Panc1 (cell line): ENCODE data around the gene TALDO1. TPM values are rescaled to one million over a fixed set of nuclear protein-coding genes. Genes with fewer than 3 reads are reported as not detected.

Source experiments
- ATAC-seq: fragments of 200-7000 bp; cut with Tn5 transposase; 2 replicates; pipeline ENCODE4 v1.9.1; 2020; ENCODE audit warnings: mild to moderate bottlenecking, moderate library complexity
- BruUV-seq: library from RNA; stranded (reverse); fragments of 400-500 nt; replicated peaks from 2 replicates; lab custom pipeline; 2021; lab: Mats Ljungman, UMichigan
- CTCF ChIA-PET: fragments of 300-600 bp; sonication (Branson Sonifier 250); formaldehyde crosslinking; loops from one replicate; lab custom pipeline; 2022; ENCODE audit warnings: antibody characterized with exemption; lab: Charles Lee
- POLR2A ChIA-PET: fragments of 300-600 bp; sonication (Branson Sonifier 250); formaldehyde crosslinking; loops from one replicate; lab custom pipeline; 2022; ENCODE audit warnings: antibody characterized with exemption; lab: Charles Lee
- DNase-seq: peaks from one replicate; pipeline ENCODE4 v3.0.0-alpha.2; 2010; ENCODE audit warnings: low read depth, low spot score
- H3K27ac ChIP-seq: 2 replicates; pipeline ENCODE4 v1.5.1; 2011; ENCODE audit warnings: mild to moderate bottlenecking, low read length, inconsistent platforms
- H3K27me3 ChIP-seq: fragments of 200-500 bp; sonication (Bioruptor generic); 2 replicates; pipeline ENCODE4 v1.6.0; 2014; ENCODE audit warnings: low read length, inconsistent platforms; ENCODE audit not compliant: control insufficient read depth, insufficient read depth
- H3K36me3 ChIP-seq: fragments of 200-500 bp; sonication (Bioruptor generic); 2 replicates; pipeline ENCODE4 v1.5.1; 2014; ENCODE audit warnings: inconsistent platforms, mild to moderate bottlenecking, low read length, moderate library complexity; ENCODE audit not compliant: control insufficient read depth, insufficient read depth
- H3K4me1 ChIP-seq: 2 replicates; pipeline ENCODE4 v1.5.1; 2011; ENCODE audit warnings: inconsistent platforms, mild to moderate bottlenecking, low read length, moderate library complexity; ENCODE audit not compliant: control insufficient read depth, insufficient read depth
- H3K4me3 ChIP-seq, 2 experiments: 2 replicates each; pipeline ENCODE4 v1.5.1; 2011 to 2012; ENCODE audit warnings: low read depth in 2 of 2, low read length in 2 of 2, mild to moderate bottlenecking in 2 of 2, inconsistent platforms in 1 of 2, moderate library complexity in 1 of 2
- H3K9me3 ChIP-seq: fragments of 200-500 bp; sonication (Bioruptor generic); 2 replicates; pipeline ENCODE4 v1.5.1; 2014; ENCODE audit warnings: low read depth, mild to moderate bottlenecking, inconsistent platforms, low read length, moderate library complexity; ENCODE audit not compliant: control insufficient read depth, insufficient read depth
- POLR2AphosphoS5 ChIP-seq: IDR thresholded peaks from 2 replicates; pipeline ENCODE4 v1.6.1; 2012; ENCODE audit warnings: mild to moderate bottlenecking, low read depth, low read length, moderate library complexity
- SIN3A ChIP-seq: IDR thresholded peaks from 2 replicates; pipeline ENCODE4 v1.6.1; 2012; ENCODE audit warnings: low read depth, mild to moderate bottlenecking, low read length, moderate library complexity, borderline replicate concordance; ENCODE audit not compliant: insufficient read depth
- TCF7L2 ChIP-seq: IDR thresholded peaks from 2 replicates; pipeline ENCODE4 v1.6.1; 2011; ENCODE audit warnings: mild to moderate bottlenecking, low read depth, low read length, inconsistent platforms
- in situ Hi-C: cut with HindIII; loops from 2 replicates; pipeline ENCODE4 v1.10.0; 2016; ENCODE audit warnings: low sequenced_read_pairs, low pct_unique_long_range_greater_than_20kb
- intact Hi-C: fragments of 100-400 bp; cut with micrococcal nuclease; formaldehyde crosslinking; loops from one replicate; pipeline ENCODE4 v1.10.0; 2022; ENCODE audit not compliant: unreplicated experiment
- total RNA-seq: library from RNA; stranded (reverse); gene quantifications from one replicate; pipeline ENCODE4 v1.2.1, GENCODE V29; 2021; ENCODE audit not compliant: unreplicated experiment
- TF ChIP-seq, protein P1 (sequence below): fragments of 450-650 bp; IDR thresholded peaks from 2 replicates; pipeline ENCODE4 v1.5.1; 2017; ENCODE audit warnings: mild to moderate bottlenecking
- TF ChIP-seq, protein P2 (sequence below), 2 experiments: IDR thresholded peaks; 2 replicates each; pipeline ENCODE4 v1.6.1; 2011 to 2012; ENCODE audit warnings: low read depth in 2 of 2, control low read depth in 1 of 2, low read length in 1 of 2, mild to moderate bottlenecking in 1 of 2, moderate library complexity in 1 of 2; ENCODE audit not compliant: insufficient read depth in 1 of 2

The TALDO1 gene
- total RNA-seq, 1 experiment from 2014 or later, result 257 TPM

DNA sequence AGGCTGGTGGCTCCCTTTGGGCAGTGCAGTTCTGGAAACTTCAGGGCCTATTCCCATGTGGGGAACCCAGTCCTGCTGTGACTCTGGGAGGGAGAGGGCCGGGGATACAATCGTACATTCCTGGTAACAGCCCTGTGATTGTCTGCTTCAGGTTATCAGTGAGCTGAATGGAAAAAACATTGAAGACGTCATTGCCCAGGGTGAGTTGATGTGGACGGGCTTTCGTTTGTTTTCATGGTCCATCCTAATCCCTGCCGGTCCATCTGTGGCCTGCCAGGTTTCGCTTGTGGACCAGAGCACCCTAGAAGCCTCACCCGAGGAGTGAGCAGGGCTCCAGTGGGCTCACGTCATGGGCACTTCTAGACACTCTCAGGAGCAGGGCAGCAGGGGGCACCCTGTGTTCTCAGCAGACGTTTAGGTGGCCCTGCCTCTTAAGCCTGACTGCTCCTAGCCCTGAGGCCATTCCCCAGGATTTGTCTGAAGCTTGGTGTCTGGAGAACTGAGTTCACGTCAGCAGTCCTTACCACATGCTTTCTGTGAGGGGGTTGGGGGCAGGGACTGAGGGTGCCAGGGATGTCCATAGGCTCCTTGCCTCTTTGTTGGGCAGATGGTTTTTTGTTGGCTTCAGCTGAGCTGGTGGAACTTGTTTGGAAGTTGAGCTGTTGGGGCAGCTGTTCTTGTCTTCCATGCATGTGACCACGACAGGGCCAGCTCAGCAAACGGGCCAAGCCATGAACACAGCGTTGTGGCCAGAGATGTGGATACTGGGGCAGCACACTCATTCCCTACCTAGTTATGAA is 64.4 kb downstream of the TALDO1 start:
- ChIA-PET POLR2A (interaction anchor here (0.6 kb wide), 1 partner anchor 959 kb away, joined by 5 read pairs; no protein-coding TSS in a partner anchor), CTCF (interaction anchor here (0.7 to 0.8 kb wide), 2 partner anchors 35 to 543 kb away, joined by 3 read pairs; no protein-coding TSS in a partner anchor)
- intact Hi-C loops, result no loop called here
- H3K9me3 ChIP-seq, result no peaks in the 10 kb centered on the region
- peaks cover 41% of the 10 kb centered on the region for H3K4me1 ChIP-seq
- no peak for DNase-seq
- peak overlapping the region; percentile 99 for H3K27ac ChIP-seq
- no peak for ATAC-seq
- TF ChIP-seq SIN3A, result no peak
- TF ChIP-seq, protein P1, sequence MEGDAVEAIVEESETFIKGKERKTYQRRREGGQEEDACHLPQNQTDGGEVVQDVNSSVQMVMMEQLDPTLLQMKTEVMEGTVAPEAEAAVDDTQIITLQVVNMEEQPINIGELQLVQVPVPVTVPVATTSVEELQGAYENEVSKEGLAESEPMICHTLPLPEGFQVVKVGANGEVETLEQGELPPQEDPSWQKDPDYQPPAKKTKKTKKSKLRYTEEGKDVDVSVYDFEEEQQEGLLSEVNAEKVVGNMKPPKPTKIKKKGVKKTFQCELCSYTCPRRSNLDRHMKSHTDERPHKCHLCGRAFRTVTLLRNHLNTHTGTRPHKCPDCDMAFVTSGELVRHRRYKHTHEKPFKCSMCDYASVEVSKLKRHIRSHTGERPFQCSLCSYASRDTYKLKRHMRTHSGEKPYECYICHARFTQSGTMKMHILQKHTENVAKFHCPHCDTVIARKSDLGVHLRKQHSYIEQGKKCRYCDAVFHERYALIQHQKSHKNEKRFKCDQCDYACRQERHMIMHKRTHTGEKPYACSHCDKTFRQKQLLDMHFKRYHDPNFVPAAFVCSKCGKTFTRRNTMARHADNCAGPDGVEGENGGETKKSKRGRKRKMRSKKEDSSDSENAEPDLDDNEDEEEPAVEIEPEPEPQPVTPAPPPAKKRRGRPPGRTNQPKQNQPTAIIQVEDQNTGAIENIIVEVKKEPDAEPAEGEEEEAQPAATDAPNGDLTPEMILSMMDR, result no peak
- no peak for TF ChIP-seq TCF7L2
- TF ChIP-seq POLR2AphosphoS5, result no peak; the same call in 1 of the 2 replicates
- TF ChIP-seq, protein P2, sequence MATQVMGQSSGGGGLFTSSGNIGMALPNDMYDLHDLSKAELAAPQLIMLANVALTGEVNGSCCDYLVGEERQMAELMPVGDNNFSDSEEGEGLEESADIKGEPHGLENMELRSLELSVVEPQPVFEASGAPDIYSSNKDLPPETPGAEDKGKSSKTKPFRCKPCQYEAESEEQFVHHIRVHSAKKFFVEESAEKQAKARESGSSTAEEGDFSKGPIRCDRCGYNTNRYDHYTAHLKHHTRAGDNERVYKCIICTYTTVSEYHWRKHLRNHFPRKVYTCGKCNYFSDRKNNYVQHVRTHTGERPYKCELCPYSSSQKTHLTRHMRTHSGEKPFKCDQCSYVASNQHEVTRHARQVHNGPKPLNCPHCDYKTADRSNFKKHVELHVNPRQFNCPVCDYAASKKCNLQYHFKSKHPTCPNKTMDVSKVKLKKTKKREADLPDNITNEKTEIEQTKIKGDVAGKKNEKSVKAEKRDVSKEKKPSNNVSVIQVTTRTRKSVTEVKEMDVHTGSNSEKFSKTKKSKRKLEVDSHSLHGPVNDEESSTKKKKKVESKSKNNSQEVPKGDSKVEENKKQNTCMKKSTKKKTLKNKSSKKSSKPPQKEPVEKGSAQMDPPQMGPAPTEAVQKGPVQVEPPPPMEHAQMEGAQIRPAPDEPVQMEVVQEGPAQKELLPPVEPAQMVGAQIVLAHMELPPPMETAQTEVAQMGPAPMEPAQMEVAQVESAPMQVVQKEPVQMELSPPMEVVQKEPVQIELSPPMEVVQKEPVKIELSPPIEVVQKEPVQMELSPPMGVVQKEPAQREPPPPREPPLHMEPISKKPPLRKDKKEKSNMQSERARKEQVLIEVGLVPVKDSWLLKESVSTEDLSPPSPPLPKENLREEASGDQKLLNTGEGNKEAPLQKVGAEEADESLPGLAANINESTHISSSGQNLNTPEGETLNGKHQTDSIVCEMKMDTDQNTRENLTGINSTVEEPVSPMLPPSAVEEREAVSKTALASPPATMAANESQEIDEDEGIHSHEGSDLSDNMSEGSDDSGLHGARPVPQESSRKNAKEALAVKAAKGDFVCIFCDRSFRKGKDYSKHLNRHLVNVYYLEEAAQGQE (IDR thresholded peaks at IDR 0.05; ENCODE audit: insufficient read depth in 1 of 2, low read depth in 2 of 2, low read length in 1 of 2), result no peak
- no TSS peak for BruUV-seq
- H3K27me3 ChIP-seq, result no peaks in the 10 kb centered on the region
- peak overlapping the region; percentile 85 to 96 for H3K4me3 ChIP-seq
- in situ Hi-C loops, result no loop called here
- peaks cover 24% of the 10 kb centered on the region for H3K36me3 ChIP-seq

DNA sequence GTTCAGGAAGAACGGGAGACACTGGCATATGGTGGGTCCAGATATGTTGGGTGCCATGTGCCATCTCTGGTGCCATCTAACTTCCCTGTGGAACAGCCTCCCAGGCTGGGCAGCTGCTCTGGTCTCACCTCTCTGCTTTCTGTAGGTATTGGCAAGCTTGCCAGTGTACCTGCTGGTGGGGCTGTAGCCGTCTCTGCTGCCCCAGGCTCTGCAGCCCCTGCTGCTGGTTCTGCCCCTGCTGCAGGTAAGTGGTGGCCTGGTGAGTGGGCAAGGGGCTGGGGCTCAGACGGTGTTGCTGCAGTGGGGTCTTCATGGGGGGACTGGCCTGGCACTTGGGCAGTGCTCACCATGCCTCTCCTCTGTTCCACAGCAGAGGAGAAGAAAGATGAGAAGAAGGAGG is 65.1 kb downstream of the TALDO1 start:
- TF ChIP-seq POLR2AphosphoS5 (no peak), SIN3A (no peak), TCF7L2 (no peak)
- TF ChIP-seq, protein P1, result no peak
- TF ChIP-seq, protein P2 (IDR thresholded peaks at IDR 0.05; ENCODE audit: insufficient read depth in 1 of 2, low read depth in 2 of 2, low read length in 1 of 2), result no peak
- DNase-seq (no peak), ATAC-seq (no peak)
- Histone ChIP-seq H3K27me3 (no peaks in the 10 kb centered on the region), H3K4me1 (peaks cover 41% of the 10 kb centered on the region), H3K4me3 (no peak overlapping the region), H3K9me3 (no peaks in the 10 kb centered on the region), H3K36me3 (peaks cover 24% of the 10 kb centered on the region), H3K27ac (peak overlapping the region; percentile 99; the same call in 1 of the 2 replicates)
- intact Hi-C loops (no loop called here), in situ Hi-C loops (no loop called here)
- ChIA-PET POLR2A (no interaction called here), CTCF (no interaction called here)
- no TSS peak for BruUV-seq
